AG08395 (cell line): Measurements from ENCODE around the gene OR11H6.
"Not testable (repeated sequence)": the region's sequence is repeated elsewhere in the genome, so short reads cannot be mapped to it uniquely, and the experiment has no call there.

Experiments used
- DNase-seq: peaks from one replicate; pipeline ENCODE4 v3.0.0; 2012; ENCODE audit warnings: mixed read lengths, low spot score

The OR11H6 gene

GRCh38 chr14:20223410-20223809, at the start of gene OR11H6:
Gene OR11H6, plus strand, starts transcription at chr14:20223710. Its CDS starts 0 bp downstream, at chr14:20223710.
- no peak for DNase-seq

GRCh38 chr14:20174205-20174604, 49.3 kb upstream of the OR11H6 start:
- DNase-seq: not testable (repeated sequence)

GRCh38 chr14:20176330-20176729, 47.2 kb upstream of the OR11H6 start:
- DNase-seq: no peak

GRCh38 chr14:20177433-20177974, 46.0 kb upstream of the OR11H6 start:
- no peak for DNase-seq

GRCh38 chr14:20179218-20179617, 44.3 kb upstream of the OR11H6 start:
- no peak for DNase-seq

- DNase-seq: no peak
Observed at GRCh38 chr14:20179880-20180279, 43.6 kb upstream of the OR11H6 start.

GRCh38 chr14:20180486-20180885, 43.0 kb upstream of the OR11H6 start:
- no peak for DNase-seq

- no peak for DNase-seq
Observed at GRCh38 chr14:20184181-20184580, 39.3 kb upstream of the OR11H6 start.

- DNase-seq: no peak
Observed at GRCh38 chr14:20190596-20190995, 32.9 kb upstream of the OR11H6 start, which contains the start of gene OR11G2. Gene OR11G2, plus strand, starts transcription at chr14:20190896. Its CDS starts 6,542 bp downstream, at chr14:20197438.

GRCh38 chr14:20191396-20191795, 32.1 kb upstream of the OR11H6 start:
- DNase-seq: no peak

- no peak for DNase-seq
Observed at GRCh38 chr14:20194101-20194500, 29.4 kb upstream of the OR11H6 start.

- not testable (repeated sequence) for DNase-seq
Observed at GRCh38 chr14:20195170-20195569, 28.3 kb upstream of the OR11H6 start.

GRCh38 chr14:20195911-20196310, 27.6 kb upstream of the OR11H6 start:
- DNase-seq: no peak

- DNase-seq: no peak
Observed at GRCh38 chr14:20197459-20197858, 26.1 kb upstream of the OR11H6 start.

GRCh38 chr14:20198991-20199390, 24.5 kb upstream of the OR11H6 start:
- no peak for DNase-seq

GRCh38 chr14:20204721-20205120, 18.8 kb upstream of the OR11H6 start:
- DNase-seq: no peak

GRCh38 chr14:20209595-20209994, 13.9 kb upstream of the OR11H6 start:
- no peak for DNase-seq

GRCh38 chr14:20212406-20212805, 11.1 kb upstream of the OR11H6 start:
- DNase-seq: not testable (repeated sequence)

- DNase-seq: no peak
Observed at GRCh38 chr14:20215196-20215595, 8.3 kb upstream of the OR11H6 start.

GRCh38 chr14:20219033-20219432, 4.5 kb upstream of the OR11H6 start:
- DNase-seq: no peak

- no peak for DNase-seq
Observed at GRCh38 chr14:20228681-20229080, 5.2 kb downstream of the OR11H6 start, which contains the start of gene OR11H7. Gene OR11H7, plus strand, starts transcription at chr14:20228981.

GRCh38 chr14:20235415-20235814, 11.9 kb downstream of the OR11H6 start:
- not testable (repeated sequence) for DNase-seq

- DNase-seq: no peak
Observed at GRCh38 chr14:20247646-20248246, 24.2 kb downstream of the OR11H6 start.

GRCh38 chr14:20262642-20263128, 39.2 kb downstream of the OR11H6 start:
- DNase-seq: peak; percentile 53
